Heart left ventricle (tissue), 13 donors: ENCODE data around the gene NEDD4L.

ENCODE experiments used
- POLR2A ChIP-seq, 2 donors: fragments of 450-650 bp; IDR thresholded peaks; one replicate each; pipeline ENCODE4 v1.6.1; 2017; ENCODE audit warnings: antibody characterized with exemption in 2 of 2, mild to moderate bottlenecking in 2 of 2, moderate library complexity in 2 of 2
- TF ChIP-seq, protein P1 (sequence below), 12 donors: fragments of 200-600 bp; sonication (generic) in 4 of 12; IDR thresholded peaks; one replicate each; pipeline versions ENCODE4 v1.5.0 to v1.8.0; 2018 to 2022; ENCODE audit warnings: antibody characterized with exemption in 12 of 12, mild to moderate bottlenecking in 5 of 12
- donor health status: ischemic (EF 13 %, LVEDD 7.1; RV severe dilation, severe dysfunction).
- donor health status: DM: no; HTN: yes; CAD: no.
- donor health status: DM: no; HTN: no; CAD: no.
- donor health status: ischemic (EF 25% LVEDD 6.9; RV normal size, moderate dysfunction).
- donor health status: ischemic (EF 25% LVEDD 5.7; RV mildly dilated, moderate dysfunction).
- donor health status: ischemic (EF 35%, LVEDD 5.7; RV mildly dilated, moderate dysfunction).
- donor health status: nonischemic (EF 11% LVEDD 7.7; RV severe dilation, severe dysfunction).
- donor health status: DM: yes; HTN: yes; CAD: no.
- donor health status: PGD.
- donor health status: ischemic (EF 29% LVEDD 5.4; RV normal size, mild dysfunction).
- donor health status: nonischemic (EF 23%, LVEDD 6.1; RV moderate dilation, normal function).

DNA sequence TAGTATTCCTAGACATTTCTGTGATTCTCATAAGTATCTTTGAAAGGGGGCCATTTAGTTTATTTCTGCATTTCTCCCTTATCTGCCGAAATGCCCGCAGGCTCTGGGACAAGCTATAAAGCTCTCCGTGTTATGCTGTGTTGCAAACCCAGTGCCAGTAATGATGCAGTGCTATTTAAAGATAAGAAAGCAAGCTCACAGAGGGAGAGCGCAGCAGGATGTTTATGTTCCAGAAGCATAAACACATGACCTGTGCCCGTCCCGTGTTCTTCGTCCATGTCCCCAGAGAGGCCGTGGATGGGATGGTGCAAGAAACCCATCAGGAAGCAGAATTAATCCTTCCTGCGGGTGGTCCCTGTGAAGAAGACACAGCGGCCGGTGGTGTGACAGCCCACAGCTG lies 99.4 kb downstream of the NEDD4L start:
- TF ChIP-seq, protein P1, sequence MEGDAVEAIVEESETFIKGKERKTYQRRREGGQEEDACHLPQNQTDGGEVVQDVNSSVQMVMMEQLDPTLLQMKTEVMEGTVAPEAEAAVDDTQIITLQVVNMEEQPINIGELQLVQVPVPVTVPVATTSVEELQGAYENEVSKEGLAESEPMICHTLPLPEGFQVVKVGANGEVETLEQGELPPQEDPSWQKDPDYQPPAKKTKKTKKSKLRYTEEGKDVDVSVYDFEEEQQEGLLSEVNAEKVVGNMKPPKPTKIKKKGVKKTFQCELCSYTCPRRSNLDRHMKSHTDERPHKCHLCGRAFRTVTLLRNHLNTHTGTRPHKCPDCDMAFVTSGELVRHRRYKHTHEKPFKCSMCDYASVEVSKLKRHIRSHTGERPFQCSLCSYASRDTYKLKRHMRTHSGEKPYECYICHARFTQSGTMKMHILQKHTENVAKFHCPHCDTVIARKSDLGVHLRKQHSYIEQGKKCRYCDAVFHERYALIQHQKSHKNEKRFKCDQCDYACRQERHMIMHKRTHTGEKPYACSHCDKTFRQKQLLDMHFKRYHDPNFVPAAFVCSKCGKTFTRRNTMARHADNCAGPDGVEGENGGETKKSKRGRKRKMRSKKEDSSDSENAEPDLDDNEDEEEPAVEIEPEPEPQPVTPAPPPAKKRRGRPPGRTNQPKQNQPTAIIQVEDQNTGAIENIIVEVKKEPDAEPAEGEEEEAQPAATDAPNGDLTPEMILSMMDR (IDR thresholded peaks at IDR 0.05) = no peak
- no peak for TF ChIP-seq POLR2A (IDR thresholded peaks at IDR 0.05)
